GM21619 (cell line): ENCODE measurements around the gene RAB11FIP2.
"Not testable (repeated sequence)": the region's sequence is repeated elsewhere in the genome, so short reads cannot be mapped to it uniquely, and the experiment has no call there.

Source experiments
- ATAC-seq: cut with Tn5 transposase; IDR thresholded peaks from one replicate; pipeline ENCODE4 v1.9.1; 2021; ENCODE audit not compliant: unreplicated experiment

RAB11FIP2 gene, protein sequence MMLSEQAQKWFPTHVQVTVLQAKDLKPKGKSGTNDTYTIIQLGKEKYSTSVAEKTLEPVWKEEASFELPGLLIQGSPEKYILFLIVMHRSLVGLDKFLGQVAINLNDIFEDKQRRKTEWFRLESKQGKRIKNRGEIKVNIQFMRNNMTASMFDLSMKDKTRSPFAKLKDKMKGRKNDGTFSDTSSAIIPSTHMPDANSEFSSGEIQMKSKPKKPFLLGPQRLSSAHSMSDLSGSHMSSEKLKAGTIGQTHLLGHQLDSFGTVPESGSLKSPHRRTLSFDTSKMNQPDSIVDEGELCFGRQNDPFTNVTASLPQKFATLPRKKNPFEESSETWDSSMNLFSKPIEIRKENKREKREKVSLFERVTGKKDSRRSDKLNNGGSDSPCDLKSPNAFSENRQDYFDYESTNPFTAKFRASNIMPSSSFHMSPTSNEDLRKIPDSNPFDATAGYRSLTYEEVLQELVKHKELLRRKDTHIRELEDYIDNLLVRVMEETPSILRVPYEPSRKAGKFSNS

DNA sequence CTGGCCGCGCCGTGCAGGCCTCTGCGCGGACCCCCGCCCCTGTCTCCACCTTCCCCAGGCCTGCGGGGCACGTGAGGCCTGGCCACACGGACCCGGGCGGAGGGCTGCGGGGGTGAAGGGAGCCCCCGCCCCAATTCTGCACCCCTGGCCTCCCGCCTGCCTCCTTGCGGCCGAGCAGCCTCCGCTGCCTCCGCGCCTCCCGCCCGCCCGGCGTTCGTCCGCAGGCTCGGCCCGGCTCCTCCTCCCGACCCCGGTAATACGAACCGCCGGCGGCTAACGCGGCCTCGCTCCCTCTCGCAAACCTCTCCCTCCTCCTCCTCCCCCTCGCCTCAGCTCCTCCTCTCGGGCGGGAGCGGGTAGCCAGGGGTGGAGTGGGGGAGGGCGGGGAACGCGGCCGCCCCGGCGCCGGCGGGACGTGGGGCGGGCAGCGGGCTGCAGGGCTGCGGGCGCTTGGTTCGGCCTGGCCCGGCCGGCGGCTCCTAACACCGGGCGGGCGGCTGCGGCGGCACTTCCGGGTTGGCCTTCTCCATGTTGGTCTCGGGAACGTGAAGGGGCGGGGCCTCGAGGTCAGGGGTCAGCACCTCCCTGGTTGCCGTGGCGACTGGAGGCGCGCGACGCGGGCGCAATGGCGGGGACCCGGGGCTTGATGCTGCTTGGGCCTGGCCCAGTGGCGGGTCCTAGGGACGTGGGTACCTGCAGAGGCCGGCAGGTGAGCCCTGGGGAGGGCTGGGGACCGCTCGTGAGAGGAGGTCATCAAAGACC is at the start of gene RAB11FIP2:
RAB11FIP2 (minus strand) TSS at position 547 of the 762 bp plus-strand sequence. CDS start 778 bp downstream, outside the sequence.
- peak; percentile 94 for ATAC-seq

DNA sequence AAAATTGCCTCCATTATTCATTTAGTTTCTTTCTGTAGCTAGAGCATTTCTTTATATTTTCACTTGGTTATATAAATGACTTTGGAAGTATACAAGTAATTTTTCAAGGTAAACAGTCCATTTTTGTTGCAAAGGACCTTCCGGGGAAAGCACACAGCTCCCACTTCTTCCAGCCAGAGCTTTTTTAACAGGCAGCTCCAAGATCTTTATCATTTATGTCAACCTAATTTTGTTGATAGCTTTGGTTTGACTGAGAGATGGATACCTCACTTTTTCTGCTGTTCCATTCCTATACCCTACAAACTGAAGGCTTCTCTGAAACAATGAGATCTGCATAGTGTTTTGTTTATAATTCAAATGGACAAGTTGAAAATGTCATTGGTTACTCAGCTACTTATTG is 49.3 kb upstream of the RAB11FIP2 start:
- no peak for ATAC-seq

DNA sequence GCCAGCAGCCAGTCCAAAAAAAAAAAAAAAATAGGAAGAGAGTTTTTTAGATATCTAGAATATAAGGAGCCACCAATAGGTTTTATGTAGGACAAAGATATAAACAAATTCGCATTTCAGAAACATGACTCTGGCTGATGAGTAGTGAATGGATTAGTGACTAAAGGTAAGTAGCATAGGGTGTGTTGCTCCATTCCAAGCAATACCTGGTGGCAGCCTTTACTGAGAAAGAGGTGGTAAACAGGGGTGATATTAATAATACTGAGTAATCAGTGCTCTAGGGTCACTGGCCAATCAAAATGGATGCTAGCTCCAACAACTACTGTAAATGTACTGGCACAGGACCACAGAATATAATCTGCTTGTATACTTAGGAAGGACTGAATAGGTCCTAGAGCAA is 45.5 kb upstream of the RAB11FIP2 start:
- ATAC-seq, result no peak

DNA sequence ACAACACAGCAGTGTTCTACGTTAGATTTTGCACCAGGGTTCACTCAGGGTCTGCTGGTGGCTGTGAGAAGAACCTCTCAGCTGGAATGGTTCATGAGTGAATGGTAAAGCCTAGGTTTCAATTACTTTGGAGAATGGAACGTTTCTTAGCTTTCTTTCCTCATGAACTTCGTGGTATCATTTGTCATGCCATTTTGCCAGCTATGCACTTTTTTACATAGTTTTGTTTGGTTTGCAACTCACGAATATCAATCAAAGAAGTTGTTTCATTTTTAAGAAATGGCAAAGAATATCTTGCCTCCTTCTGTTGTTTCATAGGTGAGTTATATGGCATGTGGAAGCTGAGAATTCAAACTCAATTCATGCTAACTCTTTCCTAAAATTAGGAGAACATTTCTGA is 34.1 kb upstream of the RAB11FIP2 start:
- no peak for ATAC-seq

DNA sequence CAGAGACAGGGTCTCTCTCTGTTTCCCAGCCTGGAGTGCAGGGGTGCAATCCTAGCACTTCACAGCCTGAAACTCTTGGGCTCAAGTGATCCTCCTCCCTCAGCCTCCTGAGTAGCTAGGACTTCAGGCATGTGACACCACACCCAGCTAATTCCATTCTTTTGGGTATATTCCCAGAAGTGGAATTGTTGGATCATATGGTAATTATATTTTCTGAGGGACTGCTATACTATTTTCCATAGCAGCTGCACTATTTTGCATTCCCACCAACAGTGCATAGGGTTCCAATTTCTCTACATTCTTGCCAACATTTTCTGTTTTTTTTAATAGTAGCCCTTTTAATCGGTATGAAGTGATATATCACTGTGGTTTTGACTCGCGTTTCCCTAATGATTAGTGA is 30.0 kb upstream of the RAB11FIP2 start:
- no peak for ATAC-seq

DNA sequence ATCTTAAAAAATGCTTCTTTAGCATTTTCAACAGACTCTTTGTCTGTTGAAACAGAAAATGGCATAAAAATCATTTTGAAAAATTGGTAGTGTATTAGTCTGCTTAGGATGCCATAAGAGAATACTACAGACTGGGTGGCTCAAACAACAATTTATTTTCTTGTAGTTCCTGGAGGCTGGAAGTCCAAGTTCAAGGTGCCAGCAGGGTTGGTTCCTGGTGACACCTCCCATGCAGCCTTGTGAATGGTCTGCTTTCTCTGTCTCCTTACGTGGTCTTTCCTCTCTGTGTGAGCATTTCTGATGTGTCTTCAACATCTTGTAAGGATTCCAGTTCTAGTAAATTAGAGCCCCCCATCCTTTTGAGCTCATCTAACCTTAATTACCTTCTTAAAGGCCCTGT is 26.1 kb upstream of the RAB11FIP2 start:
- ATAC-seq, result no peak

DNA sequence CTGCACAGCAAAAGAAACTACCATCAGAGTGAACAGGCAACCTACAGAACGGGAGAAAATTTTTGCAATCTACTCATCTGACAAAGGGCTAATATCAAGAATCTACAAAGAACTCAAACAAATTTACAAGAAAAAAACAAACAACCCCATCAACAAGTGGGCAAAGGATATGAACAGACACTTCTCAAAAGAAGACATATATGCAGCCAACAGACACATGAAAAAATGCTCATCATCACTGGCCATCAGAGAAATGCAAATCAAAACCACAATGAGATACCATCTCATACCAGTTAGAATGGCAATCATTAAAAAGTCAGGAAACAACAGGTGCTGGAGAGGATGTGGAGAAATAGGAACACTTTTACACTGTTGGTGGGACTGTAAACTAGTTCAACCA is 20.6 kb upstream of the RAB11FIP2 start:
- ATAC-seq, result not testable (repeated sequence)

DNA sequence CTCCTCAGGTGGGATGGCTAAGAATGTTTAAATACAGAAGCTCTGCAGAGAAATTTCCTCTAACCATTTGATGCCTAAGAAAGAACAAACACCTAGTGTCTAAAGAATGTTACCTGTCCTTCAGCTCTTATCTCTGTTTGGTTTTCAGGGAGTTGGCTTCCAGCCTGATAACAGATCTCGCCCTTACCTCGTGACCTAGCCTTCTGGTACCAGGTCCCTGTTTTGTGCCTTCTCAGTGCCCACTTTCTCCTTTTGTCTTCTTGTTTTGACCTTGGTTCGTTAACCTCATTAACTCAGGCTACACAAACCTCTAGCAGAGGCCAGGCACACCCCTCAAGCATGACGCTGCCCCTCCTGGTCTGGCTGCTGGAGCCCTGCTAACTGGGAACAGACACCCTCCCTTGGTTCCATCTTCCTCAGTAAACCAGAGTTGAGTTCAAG is 16.1 kb upstream of the RAB11FIP2 start:
- no peak for ATAC-seq

DNA sequence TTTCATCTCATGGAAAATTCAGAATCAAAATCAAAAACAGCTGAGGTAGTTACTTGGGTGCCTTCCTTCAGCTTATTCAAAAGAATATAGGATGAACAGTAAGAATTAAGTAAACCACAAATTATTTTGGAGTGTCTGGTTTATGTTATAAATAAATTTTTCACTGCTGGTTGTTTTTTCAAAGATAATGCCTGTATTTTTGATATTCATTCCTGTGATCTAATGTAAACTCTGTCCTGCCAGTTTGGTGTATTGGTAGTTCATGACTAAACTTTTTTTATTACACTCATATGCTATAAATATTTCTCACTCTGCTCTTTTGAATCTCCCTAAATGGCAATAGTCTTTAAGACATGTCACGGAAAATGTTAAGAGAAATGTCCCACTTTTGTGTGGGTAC is 11.6 kb upstream of the RAB11FIP2 start:
- no peak for ATAC-seq

DNA sequence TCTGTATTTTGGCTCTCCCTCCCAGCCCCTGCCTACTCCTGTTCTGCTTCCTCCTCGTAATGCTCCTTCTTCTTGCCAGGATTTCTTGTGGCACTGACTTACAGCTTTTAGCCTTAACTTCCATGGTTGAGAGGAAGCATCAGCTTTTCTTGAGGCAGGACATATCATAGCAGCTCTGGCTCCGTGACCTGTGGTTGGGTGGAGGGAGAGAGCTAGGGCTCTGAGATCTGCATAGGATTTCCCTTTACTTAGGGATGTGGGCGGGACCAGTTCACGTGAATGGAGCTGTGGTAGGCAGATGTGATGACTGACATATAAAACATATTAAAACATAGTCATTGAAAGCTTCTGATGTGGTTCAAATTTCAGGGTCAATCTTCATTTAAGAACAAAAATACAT is 10.6 kb upstream of the RAB11FIP2 start:
- ATAC-seq, result no peak

DNA sequence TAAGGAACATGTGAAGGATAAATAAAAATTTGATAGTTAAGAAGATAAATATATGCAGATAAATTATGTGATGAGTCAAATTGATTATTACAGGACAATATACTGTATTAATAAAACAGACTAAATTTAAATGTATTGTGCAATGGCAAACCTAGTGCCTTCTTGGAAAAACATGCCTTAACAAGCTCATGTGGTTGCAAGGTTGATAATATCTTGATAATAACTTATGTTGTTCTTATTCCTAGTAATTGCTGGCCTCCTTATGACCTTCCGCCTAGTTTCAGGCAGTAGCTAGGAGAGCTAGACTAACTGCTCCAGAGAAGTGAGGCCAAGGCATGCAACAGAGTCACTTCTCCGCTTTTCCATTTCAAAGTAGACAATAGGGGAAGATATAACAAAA is 7.6 kb upstream of the RAB11FIP2 start:
- ATAC-seq, result no peak

DNA sequence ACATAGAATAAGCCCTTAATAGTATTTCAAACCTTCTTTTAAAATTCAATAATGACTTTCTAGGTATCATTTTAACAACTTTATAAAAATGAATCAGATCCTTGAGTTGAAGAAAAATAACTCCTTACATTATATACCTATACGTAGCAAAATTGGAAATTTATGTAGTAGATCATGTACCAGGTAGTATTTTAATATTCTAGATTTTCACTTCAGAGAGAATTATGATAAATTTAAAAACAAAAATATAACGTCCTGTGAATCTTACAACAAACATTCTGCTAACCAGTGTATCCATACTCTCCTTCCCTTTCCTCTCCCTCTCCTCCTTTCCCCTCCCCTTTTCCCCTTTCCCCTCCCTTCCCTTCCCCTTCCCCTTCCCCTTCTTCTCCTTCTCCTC is 6.1 kb upstream of the RAB11FIP2 start:
- ATAC-seq, result no peak

DNA sequence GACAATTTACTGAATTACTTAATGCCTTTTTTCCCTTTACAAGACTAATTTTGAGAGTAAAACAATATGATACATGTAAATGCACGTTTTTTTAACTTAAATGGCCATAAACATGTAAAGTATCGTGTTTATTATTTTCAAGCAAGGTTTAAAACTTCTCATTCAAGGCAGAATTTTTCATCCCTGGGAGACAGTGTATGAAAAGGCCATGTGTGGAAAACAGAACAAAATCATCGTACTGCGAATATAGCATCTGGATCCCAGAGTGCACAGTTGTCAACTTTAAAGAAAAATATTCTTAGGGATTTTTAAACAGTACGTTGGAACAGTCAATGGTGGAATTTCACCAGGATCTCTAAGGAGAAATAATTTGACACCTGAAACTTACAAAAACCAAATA is 1.1 kb upstream of the RAB11FIP2 start:
- no peak for ATAC-seq

DNA sequence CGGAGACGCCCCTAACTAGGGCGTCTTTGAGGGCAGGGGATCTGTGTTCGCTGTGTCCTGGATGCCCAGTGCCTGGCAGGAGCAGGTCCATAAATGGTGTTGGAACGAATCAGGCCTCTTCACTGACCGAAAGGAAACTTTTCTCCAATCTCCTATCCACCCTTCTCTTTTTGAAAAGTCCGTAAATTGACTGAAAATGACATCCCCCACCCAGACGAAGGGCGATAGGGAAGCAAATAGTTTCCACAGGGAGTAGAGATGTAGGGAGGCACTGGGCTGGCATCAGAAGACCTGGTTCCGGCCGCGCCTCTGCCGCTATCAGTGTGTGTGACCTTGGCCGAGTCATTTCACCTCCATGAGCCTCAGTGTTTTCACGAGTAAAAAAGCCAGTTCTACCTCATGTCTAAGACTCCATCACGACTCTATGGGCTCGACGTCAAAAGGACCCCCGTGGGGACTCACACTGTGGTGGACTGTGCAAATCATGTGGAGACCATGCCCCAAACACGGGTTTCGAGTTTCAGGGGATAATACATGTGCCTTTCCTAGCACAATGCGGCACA is 497 bp upstream of the RAB11FIP2 start:
- ATAC-seq, result peak; percentile 21

DNA sequence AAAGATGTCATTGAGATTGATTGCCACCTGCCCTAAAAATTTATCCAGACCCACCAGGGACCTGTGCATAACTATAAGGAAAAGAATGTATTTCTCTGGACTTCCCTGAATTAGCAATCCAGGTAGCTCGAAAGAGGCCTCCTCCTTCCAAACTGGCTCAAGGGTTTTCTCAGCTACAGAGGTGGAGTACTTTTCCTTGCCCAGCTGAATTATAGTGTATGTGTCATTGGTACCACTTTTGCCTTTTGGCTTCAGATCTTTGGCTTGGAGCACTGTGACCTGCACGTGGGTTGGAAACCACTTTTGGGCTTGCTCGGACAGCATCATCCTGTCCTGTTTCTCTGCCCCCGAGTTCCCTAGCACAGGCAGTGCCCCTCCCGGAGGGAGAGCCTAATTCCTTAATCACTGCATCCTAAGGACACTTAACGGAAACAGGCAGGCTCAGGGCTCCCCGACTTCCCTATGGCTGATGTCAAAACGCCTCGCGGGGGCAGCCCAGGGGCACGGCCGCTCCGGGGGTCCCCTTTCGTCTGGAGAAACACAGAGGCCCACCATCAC is 825 bp downstream of the RAB11FIP2 start:
- ATAC-seq, result no peak

DNA sequence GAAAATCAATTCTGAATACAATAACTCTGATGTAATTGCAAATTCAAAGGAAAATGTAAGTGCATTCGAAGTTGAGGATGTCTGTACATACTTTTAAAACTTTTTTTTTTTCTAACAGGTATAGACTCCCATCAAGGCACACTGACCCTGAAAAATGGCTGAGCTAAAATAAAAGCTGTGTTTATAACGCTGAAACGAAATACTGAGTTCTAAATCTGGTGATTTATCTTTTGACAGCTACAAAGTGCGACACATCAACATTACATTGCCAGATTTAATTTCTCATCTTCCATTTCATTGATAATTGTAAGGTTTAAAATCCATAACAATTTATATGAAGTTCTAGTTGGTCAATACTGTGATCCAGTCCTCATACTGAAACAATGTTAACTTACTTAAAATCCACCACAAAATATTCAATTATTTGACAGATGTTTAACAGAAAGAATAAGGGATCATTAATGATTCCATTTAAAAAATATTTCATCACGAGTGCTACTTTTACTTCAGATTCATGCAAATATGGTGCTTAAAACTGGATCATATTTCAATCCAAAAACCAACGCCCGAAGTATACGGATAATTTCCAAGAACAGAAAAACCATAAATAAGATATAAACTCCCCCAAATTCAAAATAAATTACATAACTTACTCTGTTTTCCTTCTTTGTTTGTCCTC is 1.4 kb downstream of the RAB11FIP2 start:
- ATAC-seq, result no peak

DNA sequence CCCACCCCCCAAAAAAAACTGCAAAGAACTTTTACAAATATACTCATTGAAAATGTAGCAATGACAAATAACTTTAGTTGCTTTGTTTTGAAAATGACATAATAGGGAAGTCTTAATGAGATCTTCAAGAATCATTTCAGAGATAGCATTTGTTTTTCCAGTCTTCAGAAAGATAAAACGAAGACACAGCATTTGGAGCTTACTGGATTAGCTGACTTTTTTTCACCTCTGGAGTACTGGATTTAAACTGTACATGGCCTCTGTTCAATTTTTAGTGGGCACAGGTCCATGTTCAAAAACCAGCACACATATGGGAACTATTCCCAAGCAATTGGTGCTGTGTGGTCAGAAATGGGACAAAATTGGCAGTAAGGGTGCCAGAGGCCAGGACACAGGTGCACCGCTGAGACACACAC is 3.9 kb downstream of the RAB11FIP2 start:
- ATAC-seq, result no peak

DNA sequence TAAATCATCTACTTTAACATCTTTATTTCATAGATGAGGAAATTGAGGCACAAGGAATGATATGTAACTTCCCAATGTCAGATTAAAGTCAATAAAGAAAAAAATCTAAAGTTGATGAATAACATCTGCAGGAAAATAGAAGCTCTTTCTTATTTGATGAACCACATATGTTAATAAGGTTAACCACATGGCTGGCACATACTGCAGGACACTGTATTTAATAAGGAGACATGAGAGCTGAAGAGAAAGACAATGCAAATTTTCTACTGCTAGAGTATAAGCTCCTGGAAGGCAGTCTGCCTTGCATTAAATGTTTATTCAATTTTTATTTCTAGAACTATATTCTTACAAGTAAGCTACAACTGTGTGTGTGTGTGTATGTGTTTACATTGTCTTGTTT is 4.4 kb downstream of the RAB11FIP2 start:
- ATAC-seq, result no peak

DNA sequence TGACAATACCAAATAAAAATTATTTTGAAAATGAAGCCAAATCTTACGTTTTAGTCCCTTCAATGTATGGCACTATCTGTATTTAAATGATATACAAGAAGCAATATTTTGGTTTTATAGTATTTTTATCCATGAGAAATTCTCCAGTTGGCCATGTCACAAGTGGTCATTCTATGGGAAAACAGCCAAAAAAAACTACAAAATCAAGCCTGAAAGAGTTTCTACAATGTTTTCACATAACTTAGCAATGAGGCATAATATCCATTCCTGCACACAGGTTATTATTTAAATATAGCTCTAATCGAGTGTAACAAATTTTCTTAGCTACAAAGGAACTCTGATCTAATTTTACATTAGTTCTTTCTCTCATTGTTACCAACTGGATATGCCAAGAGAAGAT is 5.4 kb downstream of the RAB11FIP2 start:
- no peak for ATAC-seq

DNA sequence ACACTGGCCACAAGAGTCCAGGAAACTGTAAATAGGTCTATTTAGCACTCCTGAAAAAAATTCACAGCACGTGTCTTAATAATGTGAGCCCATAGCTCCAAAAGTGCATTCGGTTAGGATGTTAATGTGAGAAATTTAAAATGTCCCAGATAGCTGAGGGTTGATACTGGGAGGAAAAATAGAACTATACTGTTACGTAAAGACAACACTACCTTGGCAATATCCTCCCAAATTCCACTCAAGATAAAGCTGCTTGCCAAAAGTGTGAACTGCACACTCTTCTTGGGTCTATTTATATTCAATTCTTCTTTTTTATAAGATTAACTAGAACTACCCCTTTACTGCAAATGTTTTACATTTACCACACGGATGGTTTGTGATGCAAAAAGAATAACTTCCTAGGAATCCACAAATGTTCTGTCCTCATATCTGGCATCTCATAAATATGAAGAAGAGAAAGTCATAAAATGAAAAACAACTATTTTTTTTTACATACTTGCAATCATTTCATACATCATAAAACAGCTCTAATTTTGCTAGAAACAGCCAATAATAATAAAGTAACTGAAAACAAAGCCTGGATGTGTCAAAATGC is 10.4 kb downstream of the RAB11FIP2 start:
- ATAC-seq, result no peak
